HepG2 (cell line): ENCODE measurements around the gene FAM110A. TPM values are rescaled to one million over a fixed set of nuclear protein-coding genes. Genes with fewer than 3 reads are reported as not detected.

Experiments
- ATAC-seq: fragments of 200-7000 bp; cut with Tn5 transposase; 3 replicates; pipeline ENCODE4 v1.9.1; 2020; ENCODE audit warnings: mild to moderate bottlenecking, moderate library complexity
- BruUV-seq: library from RNA; stranded (reverse); fragments of 400-500 nt; replicated peaks from 2 replicates; lab custom pipeline; 2021; lab: Mats Ljungman, UMichigan
- CTCF ChIA-PET: fragments of 300-600 bp; formaldehyde crosslinking; extraction: SDS; loops from one replicate; lab custom pipeline; 2021; ENCODE audit warnings: low total read pairs, inconsistent platforms, low intra/inter-chr PET ratio; lab: Yijun Ruan, JAX
- POLR2A ChIA-PET: fragments of 350-600 bp; sonication (Branson Sonifier 250); formaldehyde crosslinking; loops from one replicate; lab custom pipeline; 2020; ENCODE audit warnings: antibody characterized with exemption, inconsistent platforms; lab: Yijun Ruan, JAX
- DNase-seq: peaks from one replicate; pipeline ENCODE4 v3.0.0-alpha.2; 2015; ENCODE audit warnings: low spot score
- FAIRE-seq: peaks from 3 replicates; lab custom pipeline; 2011; peaks lifted over from hg19 to GRCh38; lab: Jason Lieb, UNC
- H2AFZ ChIP-seq: one replicate; pipeline ENCODE4 v1.6.1; 2011; ENCODE audit warnings: low read length, inconsistent platforms
- H3K27ac ChIP-seq: fragments of 300-600 bp; 3 replicates; pipeline ENCODE4 v1.8.0; 2011; ENCODE audit warnings: mixed run types, mild to moderate bottlenecking, mixed read lengths, low read length, inconsistent platforms; ENCODE audit not compliant: insufficient read depth; ENCODE audit errors: extremely low read length
- H3K27me3 ChIP-seq, 2 experiments: fragments of 200-600 bp in 1 of 2; 2 replicates in 1 of 2; 3 replicates in 1 of 2; pipeline versions ENCODE4 v1.6.0 to v1.8.0; 2011; ENCODE audit warnings: low read length in 2 of 2, mild to moderate bottlenecking in 2 of 2, moderate library complexity in 2 of 2, inconsistent platforms in 1 of 2; ENCODE audit not compliant: insufficient read depth in 2 of 2, control insufficient read depth in 1 of 2
- H3K36me3 ChIP-seq, 2 experiments: fragments of 200-600 bp in 1 of 2; replicated peaks in 1 of 2; 2 replicates in 1 of 2; 3 replicates in 1 of 2; pipeline versions ENCODE4 v1.5.1 to v1.8.0; 2011; ENCODE audit warnings: low read length in 2 of 2, inconsistent platforms in 1 of 2; ENCODE audit not compliant: insufficient read depth in 2 of 2, control insufficient read depth in 1 of 2
- H3K4me1 ChIP-seq: 2 replicates; pipeline ENCODE4 v1.5.1; 2012; ENCODE audit warnings: low read length, inconsistent platforms; ENCODE audit not compliant: insufficient read depth
- H3K4me2 ChIP-seq: 2 replicates; pipeline ENCODE4 v1.6.0; 2011; ENCODE audit warnings: low read depth, low read length, inconsistent platforms
- H3K4me3 ChIP-seq, 3 experiments: fragments of 200-600 bp in 1 of 3; sonication (generic), shearing (Covaris generic) in 1 of 3; replicated peaks in 1 of 3; 2 replicates each; pipeline ENCODE4 v1.5.1; 2011 to 2016; ENCODE audit warnings: low read length in 3 of 3, inconsistent platforms in 2 of 3, low read depth in 2 of 3, mild to moderate bottlenecking in 2 of 3, control low read depth in 1 of 3, mixed read lengths in 1 of 3; ENCODE audit not compliant: insufficient read depth in 1 of 3
- H3K79me2 ChIP-seq: one replicate; pipeline ENCODE4 v1.6.1; 2011; ENCODE audit warnings: low read length, inconsistent platforms; ENCODE audit not compliant: insufficient read depth
- H3K9ac ChIP-seq: 2 replicates; pipeline ENCODE4 v1.6.0; 2011; ENCODE audit warnings: mild to moderate bottlenecking, low read depth, low read length, inconsistent platforms; ENCODE audit not compliant: insufficient read depth
- H3K9me3 ChIP-seq: 2 replicates; pipeline ENCODE4 v1.5.1; 2012; ENCODE audit warnings: mild to moderate bottlenecking, low read length
- H4K20me1 ChIP-seq: 2 replicates; pipeline ENCODE4 v1.6.0; 2011; ENCODE audit warnings: inconsistent platforms, mild to moderate bottlenecking, low read length, moderate library complexity; ENCODE audit not compliant: insufficient read depth
- BCLAF1 ChIP-seq: fragments of 450-650 bp; IDR thresholded peaks from 2 replicates; pipeline ENCODE4 v1.6.1; 2017; ENCODE audit warnings: mild to moderate bottlenecking
- ISX ChIP-seq: sonication (generic); formaldehyde crosslinking; conservative IDR thresholded peaks from 2 replicates; pipeline ENCODE4 v1.5.0; 2020; ENCODE audit warnings: missing genetic modification reagents
- MYPOP ChIP-seq: sonication (generic); formaldehyde crosslinking; IDR thresholded peaks from 2 replicates; pipeline ENCODE4 v1.8.1; 2023; ENCODE audit warnings: mild to moderate bottlenecking, moderate library complexity, missing genetic modification reagents
- NFIB ChIP-seq: sonication (generic); formaldehyde crosslinking; IDR thresholded peaks from 2 replicates; pipeline ENCODE4 v1.9.0; 2021; ENCODE audit warnings: missing genetic modification reagents, mild to moderate bottlenecking, borderline replicate concordance
- TARDBP ChIP-seq: sonication (generic); formaldehyde crosslinking; IDR thresholded peaks from 2 replicates; pipeline ENCODE4 v1.8.0; 2022; ENCODE audit warnings: mild to moderate bottlenecking, missing genetic modification reagents
- ZNF430 ChIP-seq: sonication (generic); formaldehyde crosslinking; IDR thresholded peaks from 2 replicates; pipeline ENCODE4 v1.9.0; 2021; ENCODE audit warnings: mild to moderate bottlenecking, missing genetic modification reagents
- ZNF788 ChIP-seq: sonication (generic); formaldehyde crosslinking; IDR thresholded peaks from 2 replicates; pipeline ENCODE4 v1.5.0; 2020; ENCODE audit warnings: mild to moderate bottlenecking, missing genetic modification reagents, borderline replicate concordance
- ZNF790 ChIP-seq: sonication (generic); formaldehyde crosslinking; IDR thresholded peaks from 2 replicates; pipeline ENCODE4 v1.8.0; 2022; ENCODE audit warnings: missing genetic modification reagents, mild to moderate bottlenecking, borderline replicate concordance
- ZNF841 ChIP-seq: sonication (generic); formaldehyde crosslinking; IDR thresholded peaks from 2 replicates; pipeline ENCODE4 v1.8.1; 2023; ENCODE audit warnings: missing genetic modification reagents, borderline replicate concordance
- WGBS: methylation state at CpG from one replicate; pipeline ENCODE4 v1.1.6; 2017; ENCODE audit warnings: low lambda C conversion rate; 5-methylcytosine and 5-hydroxymethylcytosine counted together
- in situ Hi-C: cut with HindIII; loops from 2 replicates; pipeline ENCODE4 v1.10.0; 2017; ENCODE audit warnings: low pct_unique_long_range_greater_than_20kb; ENCODE audit not compliant: extremely low pct_ligation_motif_present
- intact Hi-C: fragments of 100-400 bp; cut with micrococcal nuclease; formaldehyde crosslinking; loops from one replicate; pipeline ENCODE4 v1.10.0; 2022; ENCODE audit not compliant: unreplicated experiment
- polyA plus RNA-seq, 8 experiments: library from polyadenylated mRNA; depleted of rRNA in 3 of 8; stranded (reverse) in 7 of 8; unstranded in 1 of 8; fragments of >200 nt; fragmentation: Illumina TruSeq in 4 of 8; extraction: Trizol in 4 of 8; gene quantifications; 2 replicates each; pipeline versions ENCODE4 v1.2.1 to v1.2.3, GENCODE V29; 2011 to 2016; ENCODE audit warnings: low read depth in 4 of 8, missing spikeins in 1 of 8, mixed read lengths in 1 of 8; ENCODE audit not compliant: insufficient read depth in 1 of 8
- total RNA-seq, 5 experiments: library from RNA; depleted of rRNA; stranded (reverse); fragments of >200 nt; fragmentation: Illumina TruSeq; extraction: Trizol; gene quantifications; 2 replicates each; pipeline ENCODE4 v1.2.3, GENCODE V29; 2016; ENCODE audit warnings: low read depth in 1 of 5

The FAM110A gene
- total and polyA plus RNA-seq, 2 of the 13 experiments (the other 11 are each of a cell fraction or from before 2014, with no cell fraction given): 1.9 TPM

- BruUV-seq: no TSS peak
- TF ChIP-seq MYPOP (CRISPR knock-in tag) (no peak), ZNF430 (CRISPR knock-in tag) (no peak), BCLAF1 (no peak), ZNF841 (CRISPR knock-in tag) (no peak), ZNF790 (no peak), TARDBP (CRISPR knock-in tag) (no peak), NFIB (CRISPR knock-in tag) (no peak), ISX (CRISPR knock-in tag) (no peak), ZNF788 (no peak)
Measured at GRCh38 chr20:819680-820322, 13.7 kb upstream of the FAM110A start.

More at GRCh38 chr20:819680-820322, 13.7 kb upstream of the FAM110A start:
- Histone ChIP-seq H3K36me3 (no peaks in the 10 kb centered on the region), H3K27me3 (no peaks in the 10 kb centered on the region; a peak in 1 of 5 replicates), H4K20me1 (peaks cover 3% of the 10 kb centered on the region; the same call in 1 of the 2 replicates), H3K4me1 (no peaks in the 10 kb centered on the region), H3K4me3 (no peak overlapping the region), H3K4me2 (no peak overlapping the region), H3K9me3 (no peaks in the 10 kb centered on the region), H3K9ac (no peak overlapping the region), H3K79me2 (no peaks in the 10 kb centered on the region), H3K27ac (no peak overlapping the region), H2AFZ (no peak overlapping the region)
- intact Hi-C loops (loop anchor here (5.0 to 10.0 kb wide), 2 partner anchors 288 to 365 kb away; partner anchors contain the start of gene TMEM74B), in situ Hi-C loops (loop anchor here (5.0 to 10.0 kb wide), 3 partner anchors 138 to 365 kb away; partner anchors contain the start of gene TMEM74B)
- CTCF ChIA-PET: interaction anchor here (1.0 to 10.9 kb wide), 3 partner anchors 129 to 365 kb away, joined by 3 to 185 read pairs (median 4); partner anchors contain the start of gene TMEM74B
- 45% methylated on average over 7 of the region's 8 CpGs for WGBS
- no peak; the same call in 2 of the 3 replicates for ATAC-seq
- POLR2A ChIA-PET: no interaction called here
- no peak for DNase-seq
- FAIRE-seq: no peak
